GM21423 (cell line): Measurements from ENCODE around the gene HACD3.
"Not testable (repeated sequence)": the region's sequence is repeated elsewhere in the genome, so short reads cannot be mapped to it uniquely, and the experiment has no call there.

Experiments
- ATAC-seq: cut with Tn5 transposase; IDR thresholded peaks from one replicate; pipeline ENCODE4 v1.9.1; 2021; ENCODE audit warnings: mild to moderate bottlenecking, moderate library complexity; ENCODE audit not compliant: unreplicated experiment

The HACD3 gene

DNA sequence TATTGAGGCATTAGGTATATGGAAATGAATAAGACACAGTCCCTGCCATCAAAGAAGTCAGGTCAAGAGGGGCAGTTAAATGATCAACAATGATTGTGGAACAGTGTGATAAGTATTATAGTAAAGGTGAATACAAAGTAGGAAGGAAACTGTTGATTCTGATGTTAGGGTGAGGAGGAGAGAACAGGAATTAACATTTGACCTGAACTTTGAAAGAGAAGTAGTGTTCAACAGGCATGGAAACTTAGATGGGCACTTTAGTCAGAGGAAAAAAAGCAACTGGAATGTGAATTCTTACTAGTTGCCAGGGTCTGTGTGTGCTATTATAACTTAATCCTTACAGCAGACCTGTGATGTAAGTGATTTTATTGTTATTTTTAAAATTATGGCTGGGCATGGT, 17.6 kb downstream of the HACD3 start:
- no peak for ATAC-seq

DNA sequence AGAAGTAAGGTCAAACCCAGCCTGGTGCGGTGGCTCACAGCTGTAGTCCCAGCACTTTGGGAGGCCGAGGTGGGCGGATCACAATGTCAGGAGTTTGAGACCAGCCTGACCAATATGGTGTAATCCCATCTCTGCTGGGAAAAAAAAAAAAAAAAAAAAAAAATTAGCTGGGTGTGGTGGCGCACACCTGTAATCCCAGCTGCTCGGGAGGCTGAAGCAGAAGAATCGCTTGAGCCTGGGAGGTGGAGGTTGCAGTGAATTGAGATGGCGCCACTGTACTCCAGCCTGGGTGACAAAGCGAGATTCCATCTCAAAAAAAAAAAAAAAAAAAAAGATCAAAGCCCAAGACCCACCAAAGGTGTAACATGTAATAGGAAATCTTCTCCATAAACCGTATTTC, 19.0 kb downstream of the HACD3 start:
- not testable (repeated sequence) for ATAC-seq

DNA sequence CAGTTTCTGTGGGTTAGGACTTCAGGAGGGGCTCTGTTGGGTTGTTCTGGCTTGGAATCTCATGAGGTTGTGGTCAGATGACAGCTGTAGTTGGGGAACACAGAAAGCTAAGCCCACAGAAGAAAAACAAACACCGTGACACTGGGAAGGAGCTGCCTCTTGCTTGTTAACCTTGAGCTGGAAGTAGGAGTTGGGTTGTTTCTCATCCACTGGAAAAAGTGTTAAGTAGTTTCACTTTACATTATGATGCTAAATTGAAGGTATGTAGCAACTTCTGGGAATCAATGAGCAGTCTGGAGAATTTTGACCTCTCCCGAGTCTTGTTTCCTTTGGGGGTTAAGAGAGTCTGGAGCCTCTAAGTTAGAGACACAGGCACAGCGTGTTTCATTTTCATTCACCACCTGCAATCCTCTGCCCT, 20.4 kb downstream of the HACD3 start:
- no peak for ATAC-seq

DNA sequence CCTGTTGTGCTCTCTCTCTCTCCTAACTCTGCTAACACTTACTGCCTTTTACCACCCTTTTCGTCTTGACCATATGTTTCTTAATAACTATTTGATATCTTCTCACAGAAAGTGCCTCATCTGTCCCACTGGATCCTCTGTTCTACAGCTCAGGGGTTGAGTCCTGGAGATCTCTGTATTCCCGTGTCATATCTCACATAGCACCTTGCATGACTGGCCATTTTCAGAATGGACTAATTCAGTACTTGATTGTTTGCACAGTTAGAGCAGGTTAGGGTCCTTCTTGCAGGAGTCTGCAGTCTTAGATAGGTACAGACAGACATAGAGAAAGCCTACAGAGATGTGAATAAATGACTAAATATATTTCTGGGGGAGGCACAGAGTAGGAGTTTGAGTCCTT, 20.9 kb downstream of the HACD3 start:
- ATAC-seq, result no peak

DNA sequence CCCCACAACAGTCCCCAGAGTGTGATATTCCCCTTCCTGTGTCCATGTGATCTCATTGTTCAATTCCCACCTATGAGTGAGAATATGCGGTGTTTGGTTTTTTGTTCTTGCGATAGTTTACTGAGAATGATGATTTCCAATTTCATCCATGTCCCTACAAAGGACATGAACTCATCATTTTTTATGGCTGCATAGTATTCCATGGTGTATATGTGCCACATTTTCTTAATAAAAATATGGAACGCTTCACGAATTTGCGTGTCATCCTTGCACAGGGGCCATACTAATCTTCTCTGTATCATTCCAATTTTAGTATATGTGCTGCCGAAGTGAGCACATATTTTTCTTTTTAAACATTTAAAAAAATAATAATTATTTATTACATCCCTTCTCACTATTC, 22.6 kb downstream of the HACD3 start:
- ATAC-seq, result not testable (repeated sequence)

DNA sequence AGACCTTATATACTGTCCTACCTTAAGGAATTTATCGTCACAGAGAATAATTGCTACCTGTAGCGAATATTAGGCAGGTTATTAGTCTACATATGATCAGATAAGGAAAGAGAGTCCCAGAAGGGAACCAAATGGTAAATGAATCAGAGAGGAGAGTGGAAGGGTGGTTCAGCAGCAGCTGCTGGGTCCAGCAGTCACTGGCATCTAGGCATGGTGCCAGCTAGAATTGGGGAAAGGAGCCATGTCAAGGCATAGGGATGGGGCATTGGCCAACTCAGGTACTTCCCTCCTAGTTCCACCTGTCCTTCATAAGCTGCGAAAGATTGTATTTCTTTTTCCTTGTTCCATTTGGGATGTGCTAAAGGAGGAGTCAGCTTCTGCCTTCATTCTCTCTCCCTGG, 23.4 kb downstream of the HACD3 start:
- no peak for ATAC-seq

DNA sequence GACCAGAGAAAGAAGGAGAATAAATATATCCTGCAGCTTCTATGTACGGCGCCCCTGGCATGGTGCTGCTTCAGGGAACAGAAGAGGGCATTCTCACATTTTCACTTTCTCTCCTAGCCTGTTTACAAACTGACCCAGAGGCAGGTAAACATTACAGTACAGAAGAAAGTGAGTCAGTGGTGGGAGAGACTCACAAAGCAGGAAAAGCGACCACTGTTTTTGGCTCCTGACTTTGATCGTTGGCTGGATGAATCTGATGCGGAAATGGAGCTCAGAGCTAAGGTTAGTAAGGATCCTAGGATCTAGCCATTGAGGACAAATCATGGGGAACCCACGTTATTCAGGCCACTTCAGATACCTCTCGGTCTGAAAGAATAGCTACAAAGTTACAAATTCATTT, 26.4 kb downstream of the HACD3 start:
- ATAC-seq, result no peak

DNA sequence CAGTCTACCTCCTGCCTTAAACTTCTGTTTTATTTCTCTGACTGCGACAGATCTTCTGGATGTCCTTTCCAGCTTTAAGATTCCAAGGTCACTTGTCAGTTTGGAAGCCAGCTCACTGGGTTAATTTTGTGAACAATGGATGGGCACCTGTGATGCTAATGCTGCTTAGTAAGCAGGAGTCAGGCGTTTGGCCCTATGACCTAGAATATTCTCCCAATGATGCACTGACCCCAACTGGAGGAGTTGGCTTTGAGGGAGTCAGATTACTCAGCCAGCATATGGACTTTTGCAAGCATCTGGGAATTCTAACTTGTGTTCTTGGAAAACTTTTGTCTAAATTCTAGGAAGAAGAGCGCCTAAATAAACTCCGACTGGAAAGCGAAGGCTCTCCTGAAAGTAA, 28.1 kb downstream of the HACD3 start:
- no peak for ATAC-seq

DNA sequence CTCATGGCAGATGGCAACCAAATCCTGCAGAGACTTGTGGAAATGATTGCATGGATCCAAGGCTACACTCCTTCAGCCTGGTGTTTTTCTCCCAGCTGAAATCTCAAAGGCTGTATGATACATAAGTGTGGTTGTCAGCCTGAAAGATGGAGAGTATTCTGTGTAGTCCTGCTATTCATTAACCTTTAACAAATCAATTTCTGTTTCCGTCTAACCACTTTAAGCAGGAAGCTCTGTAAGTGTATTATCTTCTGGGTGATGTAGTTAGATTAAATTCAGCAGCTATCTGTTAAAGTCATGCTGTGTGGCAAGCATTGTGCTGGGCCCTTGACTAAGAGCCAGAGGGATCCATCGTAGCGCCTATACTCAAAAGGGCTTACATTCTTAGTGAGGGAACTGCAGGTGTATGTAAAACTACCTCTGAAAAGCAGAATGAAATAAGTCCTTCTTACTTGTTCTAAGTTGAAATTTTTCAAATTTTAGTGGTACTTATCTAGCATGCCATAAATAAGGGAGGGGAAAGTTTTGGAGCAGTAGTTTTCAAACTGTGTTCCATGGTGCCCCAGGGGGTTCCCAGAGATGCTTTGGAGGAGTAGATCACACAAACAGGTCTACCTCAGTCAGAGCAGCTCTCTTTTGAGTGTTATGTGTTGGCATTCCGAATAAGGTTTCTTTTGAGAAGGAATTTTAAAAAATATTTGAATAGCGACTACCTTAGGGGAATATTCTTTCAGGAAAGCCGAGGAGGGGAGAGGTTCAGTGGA, 28.9 kb downstream of the HACD3 start:
- ATAC-seq, result no peak

DNA sequence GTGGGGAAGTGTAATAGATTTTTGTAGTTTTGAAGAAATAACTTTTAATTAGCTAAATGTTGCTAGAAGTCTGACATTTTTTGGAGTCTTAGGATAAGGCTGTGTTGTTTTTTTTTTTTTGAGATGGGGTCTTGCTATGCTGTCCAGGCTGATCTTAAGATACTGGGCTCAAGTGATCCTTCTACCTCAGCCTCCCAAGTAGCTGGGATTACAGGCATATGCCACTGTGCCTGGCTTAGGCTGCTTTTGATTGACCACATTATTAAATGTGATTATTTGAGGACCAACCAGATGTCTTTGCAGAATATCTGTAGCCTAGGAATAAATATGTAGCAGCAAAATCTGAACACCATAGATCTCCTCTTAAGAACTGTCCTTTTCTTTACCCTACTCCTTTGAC, 29.7 kb downstream of the HACD3 start:
- ATAC-seq, result no peak

DNA sequence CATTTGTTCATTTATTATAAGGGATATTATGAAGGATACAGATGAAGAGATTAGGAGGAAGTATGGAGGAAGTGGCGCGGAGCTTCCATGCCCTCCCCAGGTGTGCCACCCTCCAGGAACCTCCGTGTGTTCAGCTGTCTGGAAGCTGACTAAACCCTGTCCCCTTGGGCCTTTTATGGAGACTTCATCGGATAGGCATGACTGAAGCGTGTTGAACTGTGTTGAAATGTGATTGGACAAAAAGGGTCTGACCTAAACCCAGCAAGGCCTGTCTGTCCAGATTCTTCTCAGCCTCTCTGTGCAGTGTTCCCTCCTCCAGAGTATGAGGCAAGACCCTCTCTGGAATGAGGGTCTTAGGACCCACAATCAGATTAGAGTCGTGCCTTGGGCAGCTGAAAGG, 31.7 kb downstream of the HACD3 start:
- no peak for ATAC-seq

DNA sequence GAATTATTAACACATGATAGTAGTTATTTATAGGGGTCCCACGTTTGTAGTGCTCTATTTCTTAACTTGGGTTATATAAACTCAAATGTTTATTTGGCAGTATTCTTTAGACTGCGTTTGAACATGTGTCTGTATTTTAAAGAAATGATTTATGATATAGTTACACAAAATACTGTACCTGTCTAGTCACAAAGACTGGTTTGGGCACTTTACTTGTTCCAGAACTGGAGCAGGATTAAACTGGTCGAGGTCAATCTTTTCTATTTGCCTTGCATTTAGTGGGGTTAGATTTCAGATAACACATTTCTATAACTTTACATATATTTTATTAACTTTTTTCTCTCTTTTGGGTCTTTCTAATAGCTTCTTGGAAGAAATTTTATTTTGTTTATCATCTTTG, 39.5 kb downstream of the HACD3 start:
- ATAC-seq, result no peak

DNA sequence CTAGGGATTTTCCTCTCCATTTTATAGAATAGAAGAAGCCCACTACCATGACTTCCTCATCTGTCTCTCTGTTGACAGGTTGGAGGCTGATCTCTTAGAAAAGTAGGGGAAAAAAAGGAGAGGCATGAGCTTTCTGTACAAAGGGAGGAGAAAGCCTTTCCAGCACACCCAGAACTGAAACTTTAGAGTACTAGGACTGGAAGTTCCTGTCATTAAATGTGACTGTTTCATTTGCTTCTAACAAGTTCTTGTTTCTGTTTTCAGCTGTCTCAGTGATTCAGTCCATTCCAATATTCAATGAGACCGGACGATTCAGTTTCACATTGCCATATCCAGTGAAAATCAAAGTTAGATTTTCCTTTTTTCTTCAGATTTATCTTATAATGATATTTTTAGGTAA, 41.7 kb downstream of the HACD3 start:
- no peak for ATAC-seq

DNA sequence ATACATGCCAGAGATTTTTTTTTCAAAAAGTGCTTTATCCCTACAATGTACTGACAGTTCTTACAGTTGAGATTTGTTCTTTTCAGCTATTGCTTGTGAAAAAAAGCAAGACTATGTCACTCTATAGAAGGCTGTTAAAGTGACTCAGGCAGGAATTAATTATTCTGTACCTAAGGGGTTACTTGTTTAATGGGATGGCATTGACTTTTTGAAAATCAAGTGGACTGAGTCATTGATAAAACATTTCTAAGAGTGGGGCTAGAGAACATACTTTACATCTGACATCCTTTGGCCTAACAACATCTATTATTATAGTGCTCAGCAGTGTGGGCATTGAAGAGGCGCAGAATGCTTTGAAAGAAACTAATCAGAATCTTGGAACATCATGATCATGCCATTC, 46.4 kb downstream of the HACD3 start:
- no peak for ATAC-seq

DNA sequence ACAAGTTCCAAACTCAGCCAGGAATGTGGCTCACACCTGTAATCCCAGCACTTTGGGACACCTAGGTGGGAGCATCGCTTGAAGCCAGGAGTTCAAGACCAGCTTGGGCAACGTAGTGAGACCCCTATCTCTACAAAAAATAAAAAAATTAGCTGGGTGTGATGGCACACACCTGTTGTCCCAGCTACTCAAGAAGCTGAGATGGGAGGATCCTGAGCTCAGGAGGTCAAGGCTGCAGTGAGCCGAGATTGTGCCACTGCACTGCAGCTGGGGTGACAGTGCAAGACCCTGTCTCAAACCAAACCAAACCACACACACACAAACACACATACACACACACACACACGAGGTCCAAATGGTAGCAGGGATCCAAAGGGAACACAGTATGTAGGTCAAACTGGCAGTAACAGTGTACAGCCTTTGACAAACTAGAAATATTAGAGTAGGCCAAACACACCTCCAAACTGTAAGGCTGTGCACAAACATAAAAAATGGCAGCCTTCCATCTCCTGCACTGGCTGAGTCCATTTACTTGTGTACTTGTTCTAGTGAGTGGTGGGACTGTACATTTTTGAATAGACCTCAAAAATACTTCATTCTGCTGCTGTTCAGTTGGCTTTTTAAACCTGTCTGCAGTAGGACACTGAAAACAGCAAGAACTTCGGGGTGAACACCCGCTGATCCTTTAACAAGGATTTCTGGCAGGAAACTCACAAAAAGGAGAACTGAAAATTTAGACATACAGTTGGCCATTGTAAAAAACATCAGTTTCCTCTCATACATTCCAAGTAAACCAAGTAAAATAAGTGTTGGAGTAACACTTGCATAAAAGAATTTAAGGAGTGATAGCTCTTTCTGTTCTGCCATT, 47.1 kb downstream of the HACD3 start:
- no peak for ATAC-seq

DNA sequence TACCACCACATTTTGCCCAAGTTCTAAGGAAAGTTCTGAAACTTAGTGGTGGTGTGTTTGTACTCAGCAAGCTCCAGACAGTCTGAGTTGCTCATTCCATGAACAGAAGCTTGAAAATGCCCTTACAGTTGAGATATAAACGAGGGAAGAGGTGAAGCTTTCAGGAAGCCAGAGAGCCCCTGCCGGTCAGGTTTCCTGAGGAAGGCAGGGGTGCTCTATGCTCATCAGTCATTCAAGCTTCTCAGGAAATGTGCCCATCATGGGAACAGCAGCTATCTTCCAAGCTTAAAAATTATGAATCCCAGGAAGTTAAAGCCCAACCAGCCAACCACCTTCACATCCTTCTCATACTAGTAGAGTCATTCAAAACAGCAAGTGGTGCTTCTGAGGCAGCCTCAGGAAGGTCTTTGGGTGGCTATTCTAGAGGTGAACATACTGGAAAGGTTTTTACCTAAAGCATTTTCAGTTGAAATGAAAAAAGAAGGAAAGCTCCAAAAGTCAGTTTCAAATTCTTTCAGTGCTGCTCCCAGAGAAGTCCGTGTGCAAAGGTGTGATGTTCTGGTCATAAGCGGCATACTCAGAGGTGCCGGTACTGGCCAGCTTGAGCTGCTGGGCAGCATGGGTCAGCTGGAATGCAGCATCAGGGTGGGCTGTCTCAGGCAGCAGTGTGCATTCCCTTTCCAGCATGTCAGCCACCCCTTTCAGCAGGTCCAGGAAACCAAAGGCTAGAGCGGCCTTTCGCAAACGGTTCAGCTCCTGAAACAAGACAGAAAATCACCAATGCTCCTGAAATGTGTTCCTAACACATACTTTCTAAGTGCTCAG, 48.9 kb downstream of the HACD3 start:
- no peak for ATAC-seq

DNA sequence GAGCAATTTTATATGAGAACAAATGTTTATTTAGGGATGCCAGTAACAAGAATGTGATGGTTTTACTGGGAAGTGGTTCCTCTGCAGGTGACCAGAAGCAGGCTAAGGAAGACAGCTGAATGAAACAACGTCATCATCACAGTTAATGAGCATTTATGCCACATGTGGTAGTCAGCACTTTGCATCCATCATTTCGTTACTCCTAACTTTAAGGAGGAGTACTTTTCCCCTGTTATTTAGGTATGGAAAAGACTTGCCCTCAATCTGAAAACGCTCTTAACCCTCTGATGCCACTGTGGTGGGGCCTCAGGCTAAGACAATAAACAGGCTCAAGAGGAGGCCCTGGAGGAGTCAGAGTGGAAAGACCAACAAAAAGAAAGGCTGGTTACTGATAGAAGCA, 49.5 kb downstream of the HACD3 start:
- ATAC-seq, result no peak

DNA sequence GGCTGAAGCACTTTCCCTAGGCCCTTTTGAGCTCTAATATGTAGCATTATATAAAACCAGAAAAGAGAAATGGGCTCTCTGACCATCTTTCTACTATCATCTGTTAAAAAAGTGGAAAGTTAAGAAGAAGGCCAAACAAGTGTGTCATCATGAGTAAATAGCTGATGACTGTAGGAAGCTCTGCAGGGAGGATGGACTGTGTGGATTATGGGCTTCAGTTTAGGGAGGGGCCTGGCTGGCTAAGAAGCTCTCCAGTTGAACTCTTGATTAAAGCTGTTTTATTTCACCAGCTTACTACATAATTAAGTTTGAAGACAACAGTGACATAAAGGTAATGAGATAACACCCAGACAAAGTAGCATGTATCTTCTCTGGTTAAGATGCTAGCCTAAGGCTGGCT, 50.0 kb downstream of the HACD3 start:
- no peak for ATAC-seq

DNA sequence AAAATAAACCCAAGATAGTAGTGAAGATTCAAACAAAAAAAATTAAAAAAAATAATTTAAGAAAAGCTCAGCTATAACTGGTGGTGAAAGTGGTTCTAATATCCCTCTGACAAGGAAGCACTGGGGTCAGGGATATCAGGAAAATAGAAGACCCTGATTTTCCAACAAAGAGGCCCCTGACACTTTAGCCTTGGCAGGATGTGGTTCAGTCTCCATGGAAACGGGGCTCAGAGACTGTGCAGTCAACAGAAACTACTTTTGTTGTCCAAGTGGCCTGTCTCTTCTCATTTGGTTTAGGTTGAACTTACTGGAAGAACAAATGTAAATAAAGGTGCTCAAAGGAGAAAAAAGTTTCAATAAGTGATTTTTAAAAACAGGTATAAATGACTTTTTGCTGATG, 53.4 kb downstream of the HACD3 start:
- no peak for ATAC-seq

DNA sequence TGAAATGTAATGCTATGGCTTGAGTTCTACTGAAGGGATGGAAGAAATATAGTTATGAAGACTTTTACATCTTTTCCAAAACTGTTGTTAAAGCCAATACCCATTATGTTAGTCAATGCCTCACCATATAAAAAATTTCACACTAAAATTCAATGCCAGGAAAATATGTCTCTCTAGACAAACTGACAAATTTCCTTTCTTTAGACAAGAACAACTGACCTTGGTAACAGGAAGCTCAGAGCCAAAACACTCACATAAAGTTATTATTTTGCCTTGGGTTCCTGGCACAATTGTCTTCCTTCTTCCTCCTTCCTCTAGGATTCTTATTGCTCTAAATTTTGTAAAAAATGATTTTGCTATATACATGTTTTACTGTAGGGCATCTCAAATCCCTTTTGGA, 54.0 kb downstream of the HACD3 start:
- ATAC-seq, result no peak

DNA sequence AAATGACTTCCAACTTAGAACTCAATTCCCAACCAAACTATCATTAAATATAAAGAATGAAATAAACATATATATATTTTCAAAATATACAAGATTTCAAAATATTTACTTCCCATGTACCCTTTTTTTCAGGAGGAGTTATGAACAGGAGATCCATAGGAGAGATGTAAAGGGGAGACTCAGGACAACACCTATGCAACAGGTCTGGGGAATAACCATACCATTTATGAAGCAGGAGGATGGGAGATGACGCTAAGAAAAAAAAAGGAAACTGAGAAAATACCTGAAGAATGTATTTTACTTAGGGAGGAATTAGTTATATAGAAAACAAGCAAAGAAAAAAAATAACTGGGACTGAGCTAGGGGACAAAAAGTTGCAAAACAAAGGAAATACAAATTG, 56.8 kb downstream of the HACD3 start:
- ATAC-seq, result no peak

DNA sequence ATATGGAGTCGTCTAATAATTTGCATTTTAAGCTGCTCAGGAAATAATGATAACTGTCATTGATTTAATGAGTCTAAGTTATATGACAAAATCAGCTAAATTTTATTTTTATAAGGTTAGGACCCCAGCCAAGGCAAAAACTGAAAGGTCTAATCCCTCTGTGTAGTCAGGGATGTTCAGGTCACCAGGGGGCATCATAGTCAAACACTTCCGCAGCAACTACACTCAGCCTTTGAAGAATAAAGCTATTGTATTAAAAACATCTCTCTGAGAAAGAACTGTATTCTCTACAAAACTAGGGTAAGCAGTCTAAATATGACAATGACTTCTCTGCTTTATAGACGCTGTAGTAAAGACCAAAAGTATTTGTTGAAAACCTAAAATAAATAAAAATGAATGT, 65.7 kb downstream of the HACD3 start:
- ATAC-seq, result no peak
